SK-N-SH (cell line): ENCODE data around the gene ACAP1. TPM values are rescaled to one million over a fixed set of nuclear protein-coding genes. Genes with fewer than 3 reads are reported as not detected.

ENCODE experiments used
- CTCF ChIA-PET: fragments of 300-600, 350-600 bp; formaldehyde crosslinking; extraction: SDS; loops from one replicate; lab custom pipeline; 2021; lab: Yijun Ruan, JAX
- POLR2A ChIA-PET: fragments of 350-600 bp; sonication (Branson Sonifier 250); formaldehyde crosslinking; extraction: SDS; loops from one replicate; lab custom pipeline; 2020; ENCODE audit warnings: antibody characterized with exemption, inconsistent platforms; lab: Yijun Ruan, JAX
- DNase-seq: peaks from one replicate; pipeline ENCODE4 v3.0.0; 2012
- H2AFZ ChIP-seq: fragments of 200-600 bp; sonication (generic); 2 replicates; pipeline ENCODE4 v1.8.1; 2016; ENCODE audit warnings: antibody characterized with exemption, mild to moderate bottlenecking, low read depth
- H3F3A ChIP-seq: fragments of 200-600 bp; sonication (generic); replicated peaks from 2 replicates; pipeline ENCODE3; 2016; ENCODE audit warnings: antibody characterized with exemption, mild to moderate bottlenecking; ENCODE audit not compliant: insufficient read depth
- H3K27ac ChIP-seq, 2 experiments: fragments of 200-500 bp in 1 of 2; fragments of 200-600 bp in 1 of 2; sonication (Bioruptor generic) in 1 of 2; sonication (generic), shearing (Covaris generic) in 1 of 2; 2 replicates each; pipeline versions ENCODE4 v1.5.1 to v1.6.1; 2014 to 2016; ENCODE audit warnings: low read depth in 2 of 2, inconsistent platforms in 1 of 2, low read length in 1 of 2, mild to moderate bottlenecking in 1 of 2, mixed read lengths in 1 of 2
- H3K27me3 ChIP-seq: fragments of 200-600 bp; sonication (generic), shearing (Covaris generic); 2 replicates; pipeline ENCODE4 v1.6.1; 2016; ENCODE audit warnings: mixed run types; ENCODE audit not compliant: insufficient read depth
- H3K36me3 ChIP-seq, 2 experiments: fragments of 200-500 bp in 1 of 2; fragments of 200-600 bp in 1 of 2; sonication (Bioruptor generic) in 1 of 2; sonication (generic) in 1 of 2; replicated peaks in 1 of 2; 2 replicates each; pipeline versions ENCODE3 to v1.5.1; 2014 to 2016; ENCODE audit warnings: low read length in 1 of 2, mild to moderate bottlenecking in 1 of 2; ENCODE audit not compliant: insufficient read depth in 2 of 2, control insufficient read depth in 1 of 2
- H3K4me1 ChIP-seq, 2 experiments: fragments of 200-500 bp in 1 of 2; fragments of 200-600 bp in 1 of 2; sonication (Bioruptor generic) in 1 of 2; sonication (generic), shearing (Covaris generic) in 1 of 2; 2 replicates each; pipeline versions ENCODE4 v1.5.1 to v1.6.1; 2014 to 2016; ENCODE audit warnings: low read depth in 1 of 2, low read length in 1 of 2, mixed run types in 1 of 2; ENCODE audit not compliant: insufficient read depth in 2 of 2, control insufficient read depth in 1 of 2
- H3K4me2 ChIP-seq: fragments of 200-600 bp; sonication (generic), shearing (Covaris generic); 2 replicates; pipeline ENCODE4 v1.6.1; 2017; ENCODE audit warnings: mixed run types
- H3K4me3 ChIP-seq, 2 experiments: fragments of 200-500 bp in 1 of 2; fragments of 200-600 bp in 1 of 2; sonication (Bioruptor generic) in 1 of 2; sonication (generic), shearing (Covaris generic) in 1 of 2; 2 replicates each; pipeline versions ENCODE4 v1.5.1 to v1.8.1; 2014 to 2016; ENCODE audit warnings: low read depth in 2 of 2, inconsistent platforms in 1 of 2, low read length in 1 of 2, mild to moderate bottlenecking in 1 of 2, mixed read lengths in 1 of 2, moderate library complexity in 1 of 2
- H3K79me2 ChIP-seq: fragments of 200-600 bp; sonication (generic); 2 replicates; pipeline ENCODE4 v1.8.1; 2017; ENCODE audit warnings: mild to moderate bottlenecking; ENCODE audit not compliant: insufficient read depth
- H3K9ac ChIP-seq: fragments of 200-600 bp; sonication (generic); 2 replicates; pipeline ENCODE4 v1.6.1; 2017; ENCODE audit warnings: mixed run types
- H3K9me2 ChIP-seq: fragments of 200-600 bp; sonication (generic); 2 replicates; pipeline ENCODE4 v1.6.1; 2017; ENCODE audit warnings: mixed run types
- H3K9me3 ChIP-seq: fragments of 200-600 bp; sonication (generic); 2 replicates; pipeline ENCODE4 v1.6.1; 2017; ENCODE audit warnings: mixed run types, mild to moderate bottlenecking, moderate library complexity
- H4K20me1 ChIP-seq: fragments of 200-600 bp; sonication (generic); 2 replicates; pipeline ENCODE4 v1.6.1; 2017; ENCODE audit warnings: mild to moderate bottlenecking, mixed run types; ENCODE audit not compliant: insufficient read depth
- CHD2 ChIP-seq: fragments of 150-350 bp; IDR thresholded peaks from 2 replicates; pipeline ENCODE4 v1.6.1; 2018; ENCODE audit warnings: low read length; ENCODE audit not compliant: partially characterized antibody
- EZH2phosphoT487 ChIP-seq: fragments of 200-600 bp; sonication (generic); IDR thresholded peaks from 2 replicates; pipeline ENCODE4 v1.6.1; 2017; ENCODE audit warnings: low read depth, mixed run types, mild to moderate bottlenecking, antibody characterized with exemption, moderate library complexity, borderline replicate concordance
- FOSL2 ChIP-seq: IDR thresholded peaks from 2 replicates; pipeline ENCODE4 v1.4.0; 2012; ENCODE audit warnings: low read depth, mild to moderate bottlenecking, moderate library complexity, borderline replicate concordance
- FOXJ3 ChIP-seq: sonication (generic); formaldehyde crosslinking; IDR thresholded peaks from 2 replicates; pipeline ENCODE4 v1.5.1; 2020; ENCODE audit warnings: mild to moderate bottlenecking, missing genetic modification reagents
- FOXM1 ChIP-seq: IDR thresholded peaks from 2 replicates; pipeline ENCODE4 v1.4.0; 2012; ENCODE audit warnings: low read depth, mild to moderate bottlenecking
- GATA2 ChIP-seq: sonication (generic); formaldehyde crosslinking; IDR thresholded peaks from 2 replicates; pipeline ENCODE4 v1.5.0; 2020; ENCODE audit warnings: mild to moderate bottlenecking, missing genetic modification reagents
- JUND ChIP-seq: IDR thresholded peaks from 2 replicates; pipeline ENCODE4 v1.4.0; 2012
- MXI1 ChIP-seq: IDR thresholded peaks from 2 replicates; pipeline ENCODE4 v1.6.1; 2012; ENCODE audit warnings: mild to moderate bottlenecking, low read depth, low read length, improper control_type of control experiment
- NFIC ChIP-seq: IDR thresholded peaks from 2 replicates; pipeline ENCODE4 v1.4.0; 2012; ENCODE audit warnings: borderline replicate concordance
- NRF1 ChIP-seq: IDR thresholded peaks from 2 replicates; pipeline ENCODE4 v1.6.1; 2012; ENCODE audit warnings: low read depth, mild to moderate bottlenecking, low read length
- RCOR1 ChIP-seq: fragments of 150-350 bp; IDR thresholded peaks from 2 replicates; pipeline ENCODE4 v1.6.1; 2017; ENCODE audit warnings: antibody characterized with exemption, low read length
- RFX5 ChIP-seq: IDR thresholded peaks from 2 replicates; pipeline ENCODE4 v1.6.1; 2012; ENCODE audit warnings: mild to moderate bottlenecking, improper control_type of control experiment, low read length
- SIN3A ChIP-seq: IDR thresholded peaks from 2 replicates; pipeline ENCODE4 v1.6.1; 2012; ENCODE audit warnings: low read depth, mild to moderate bottlenecking, low read length, moderate library complexity, borderline replicate concordance
- SMC3 ChIP-seq: IDR thresholded peaks from 2 replicates; pipeline ENCODE4 v1.6.1; 2012; ENCODE audit warnings: low read depth, low read length, improper control_type of control experiment
- TAF1 ChIP-seq: IDR thresholded peaks from 2 replicates; pipeline ENCODE4 v1.6.1; 2012; ENCODE audit warnings: low read depth, mild to moderate bottlenecking, low read length, moderate library complexity, borderline replicate concordance
- TCF12 ChIP-seq: IDR thresholded peaks from 2 replicates; pipeline ENCODE4 v1.4.0; 2012
- YY1 ChIP-seq: IDR thresholded peaks from 2 replicates; pipeline ENCODE4 v1.4.0; 2012; ENCODE audit warnings: low read depth, mild to moderate bottlenecking
- WGBS: methylation state at CpG from one replicate; pipeline ENCODE4 v1.1.6; 2017; ENCODE audit warnings: low lambda C conversion rate; 5-methylcytosine and 5-hydroxymethylcytosine counted together
- polyA plus RNA-seq, 3 experiments: library from polyadenylated mRNA; depleted of rRNA; stranded (reverse); fragments of >200 nt; gene quantifications; 2 replicates each; pipeline ENCODE4 v1.2.3, GENCODE V29; 2012
- TF ChIP-seq, protein P1 (sequence below): IDR thresholded peaks from 2 replicates; pipeline ENCODE4 v1.4.0; 2012; ENCODE audit warnings: low read depth
- TF ChIP-seq, protein P2 (sequence below): IDR thresholded peaks from 2 replicates; pipeline ENCODE4 v1.4.0; 2012; ENCODE audit warnings: low read depth, borderline replicate concordance
- TF ChIP-seq, protein P3 (sequence below): fragments of 150-350 bp; IDR thresholded peaks from 2 replicates; pipeline ENCODE4 v1.6.1; 2017; ENCODE audit warnings: antibody characterized with exemption, low read length, low read depth, borderline replicate concordance
- TF ChIP-seq, protein P4 (sequence below): IDR thresholded peaks from 2 replicates; pipeline ENCODE4 v1.6.1; 2012; ENCODE audit warnings: mild to moderate bottlenecking, low read depth, low read length, moderate library complexity
- TF ChIP-seq, protein P5 (sequence below): fragments of 200-600 bp; sonication (generic); IDR thresholded peaks from 2 replicates; pipeline ENCODE4 v1.6.1; 2017; ENCODE audit warnings: antibody characterized with exemption, mild to moderate bottlenecking, moderate library complexity
- TF ChIP-seq, protein P6 (sequence below): IDR thresholded peaks from 2 replicates; pipeline ENCODE4; 2012

The ACAP1 gene
- polyA plus RNA-seq, 1 of the 3 experiments (the other 2 are of a cell fraction) = 0.71 TPM

DNA sequence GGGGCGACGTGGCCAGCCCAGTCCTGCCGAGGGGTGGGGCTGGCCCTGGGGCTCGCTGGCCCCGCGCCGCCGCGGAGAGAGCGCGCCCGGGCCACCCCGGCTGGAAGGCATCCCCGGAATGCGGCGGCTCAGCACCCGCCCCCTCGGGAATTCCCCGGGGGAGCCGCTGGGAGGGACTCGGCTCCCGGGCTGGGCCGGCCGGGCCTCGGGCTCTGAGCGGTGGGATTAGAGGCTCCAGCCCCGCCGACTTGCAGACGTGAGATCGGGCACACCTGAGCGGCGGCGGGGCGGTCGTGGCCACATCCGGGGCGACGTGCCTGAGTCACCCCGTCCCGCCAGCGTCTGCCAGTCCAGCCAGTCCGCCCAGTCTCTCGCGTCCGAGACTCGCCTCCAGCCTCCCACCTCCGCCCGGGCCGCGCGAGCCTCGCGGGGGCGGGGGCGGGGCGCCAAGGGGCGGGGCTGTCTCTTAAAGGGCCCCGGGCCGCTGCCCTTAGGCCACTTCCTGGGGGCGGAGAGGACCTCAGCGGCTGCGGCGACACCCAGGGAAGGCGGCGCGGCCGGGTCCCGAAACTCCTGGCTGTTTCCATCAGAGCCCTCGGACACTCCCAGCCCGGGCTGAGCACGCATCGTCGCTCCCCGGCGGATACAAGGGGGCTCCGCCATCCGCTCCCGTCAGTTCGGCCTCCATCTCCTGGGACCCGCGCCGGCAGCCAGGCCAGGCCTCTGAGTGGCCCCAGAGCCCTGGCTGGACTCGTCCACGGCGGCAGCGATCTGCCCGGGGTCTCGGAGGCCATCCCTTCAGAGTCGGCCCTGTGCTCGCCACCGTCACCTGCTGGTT lies 15.6 kb downstream of the ACAP1 start, which contains the start of gene KCTD11:
Gene KCTD11 (plus strand): TSS at position 498 of the 838 bp plus-strand sequence.
- Histone ChIP-seq H3K36me3 (no peaks in the 10 kb centered on the region), H3K9me3 (no peaks in the 10 kb centered on the region), H4K20me1 (no peaks in the 10 kb centered on the region; the same call in 1 of the 2 replicates), H3F3A (peaks cover 16% of the 10 kb centered on the region), H3K4me1 (peaks cover 19 to 48% of the 10 kb centered on the region in 2 experiments; a peak in 2 of 4 replicates), H3K79me2 (peaks cover 38% of the 10 kb centered on the region), H3K9me2 (no peaks in the 10 kb centered on the region), H3K27ac (peak within 1 kb of the TSS; percentile 88 to 99), H3K4me2 (peak within 1 kb of the TSS; percentile 100), H3K9ac (peak within 1 kb of the TSS; percentile 100), H3K27me3 (no peaks in the 10 kb centered on the region), H3K4me3 (peak within 1 kb of the TSS; percentile 69 to 97), H2AFZ (peak within 1 kb of the TSS; percentile 68)
- ChIA-PET POLR2A (interaction anchor here (0.6 to 1.0 kb wide), 3 partner anchors 22 to 850 kb away, joined by 3 to 4 read pairs (median 3); no protein-coding TSS in a partner anchor), CTCF (interaction anchor here (0.5 to 5.2 kb wide), 16 partner anchors 10 to 266 kb away, joined by 3 to 52 read pairs (median 3); partner anchors contain the start of genes ACAP1 and SENP3)
- WGBS = 4% methylated on average over 11 of the region's 91 CpGs
- peak; percentile 89 for DNase-seq
- TF ChIP-seq TAF1 (no peak), SMC3 (no peak), EZH2phosphoT487 (no peak), TCF12 (peak; percentile 11; the same call in 1 of the 2 replicates), GATA2 (no peak), RFX5 (no peak), FOXJ3 (CRISPR knock-in tag) (no peak), NRF1 (0 out of 2 replicates have a peak, but pooled peaks have one; percentile 40), JUND (no peak), NFIC (no peak), RCOR1 (no peak), SIN3A (no peak), FOXM1 (no peak), YY1 (0 out of 2 replicates have a peak, but pooled peaks have one; percentile 20), MXI1 (peak; percentile 17; the same call in 1 of the 2 replicates), CHD2 (no peak), FOSL2 (no peak)
- TF ChIP-seq, protein P1, sequence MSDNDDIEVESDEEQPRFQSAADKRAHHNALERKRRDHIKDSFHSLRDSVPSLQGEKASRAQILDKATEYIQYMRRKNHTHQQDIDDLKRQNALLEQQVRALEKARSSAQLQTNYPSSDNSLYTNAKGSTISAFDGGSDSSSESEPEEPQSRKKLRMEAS = peak; percentile 64; the same call in 1 of the 2 replicates
- TF ChIP-seq, protein P2, sequence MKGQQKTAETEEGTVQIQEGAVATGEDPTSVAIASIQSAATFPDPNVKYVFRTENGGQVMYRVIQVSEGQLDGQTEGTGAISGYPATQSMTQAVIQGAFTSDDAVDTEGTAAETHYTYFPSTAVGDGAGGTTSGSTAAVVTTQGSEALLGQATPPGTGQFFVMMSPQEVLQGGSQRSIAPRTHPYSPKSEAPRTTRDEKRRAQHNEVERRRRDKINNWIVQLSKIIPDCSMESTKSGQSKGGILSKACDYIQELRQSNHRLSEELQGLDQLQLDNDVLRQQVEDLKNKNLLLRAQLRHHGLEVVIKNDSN = 0 out of 2 replicates have a peak, but pooled peaks have one; percentile 2
- TF ChIP-seq, protein P3, sequence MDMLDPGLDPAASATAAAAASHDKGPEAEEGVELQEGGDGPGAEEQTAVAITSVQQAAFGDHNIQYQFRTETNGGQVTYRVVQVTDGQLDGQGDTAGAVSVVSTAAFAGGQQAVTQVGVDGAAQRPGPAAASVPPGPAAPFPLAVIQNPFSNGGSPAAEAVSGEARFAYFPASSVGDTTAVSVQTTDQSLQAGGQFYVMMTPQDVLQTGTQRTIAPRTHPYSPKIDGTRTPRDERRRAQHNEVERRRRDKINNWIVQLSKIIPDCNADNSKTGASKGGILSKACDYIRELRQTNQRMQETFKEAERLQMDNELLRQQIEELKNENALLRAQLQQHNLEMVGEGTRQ = no peak
- TF ChIP-seq, protein P4, sequence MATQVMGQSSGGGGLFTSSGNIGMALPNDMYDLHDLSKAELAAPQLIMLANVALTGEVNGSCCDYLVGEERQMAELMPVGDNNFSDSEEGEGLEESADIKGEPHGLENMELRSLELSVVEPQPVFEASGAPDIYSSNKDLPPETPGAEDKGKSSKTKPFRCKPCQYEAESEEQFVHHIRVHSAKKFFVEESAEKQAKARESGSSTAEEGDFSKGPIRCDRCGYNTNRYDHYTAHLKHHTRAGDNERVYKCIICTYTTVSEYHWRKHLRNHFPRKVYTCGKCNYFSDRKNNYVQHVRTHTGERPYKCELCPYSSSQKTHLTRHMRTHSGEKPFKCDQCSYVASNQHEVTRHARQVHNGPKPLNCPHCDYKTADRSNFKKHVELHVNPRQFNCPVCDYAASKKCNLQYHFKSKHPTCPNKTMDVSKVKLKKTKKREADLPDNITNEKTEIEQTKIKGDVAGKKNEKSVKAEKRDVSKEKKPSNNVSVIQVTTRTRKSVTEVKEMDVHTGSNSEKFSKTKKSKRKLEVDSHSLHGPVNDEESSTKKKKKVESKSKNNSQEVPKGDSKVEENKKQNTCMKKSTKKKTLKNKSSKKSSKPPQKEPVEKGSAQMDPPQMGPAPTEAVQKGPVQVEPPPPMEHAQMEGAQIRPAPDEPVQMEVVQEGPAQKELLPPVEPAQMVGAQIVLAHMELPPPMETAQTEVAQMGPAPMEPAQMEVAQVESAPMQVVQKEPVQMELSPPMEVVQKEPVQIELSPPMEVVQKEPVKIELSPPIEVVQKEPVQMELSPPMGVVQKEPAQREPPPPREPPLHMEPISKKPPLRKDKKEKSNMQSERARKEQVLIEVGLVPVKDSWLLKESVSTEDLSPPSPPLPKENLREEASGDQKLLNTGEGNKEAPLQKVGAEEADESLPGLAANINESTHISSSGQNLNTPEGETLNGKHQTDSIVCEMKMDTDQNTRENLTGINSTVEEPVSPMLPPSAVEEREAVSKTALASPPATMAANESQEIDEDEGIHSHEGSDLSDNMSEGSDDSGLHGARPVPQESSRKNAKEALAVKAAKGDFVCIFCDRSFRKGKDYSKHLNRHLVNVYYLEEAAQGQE = no peak
- TF ChIP-seq, protein P5, sequence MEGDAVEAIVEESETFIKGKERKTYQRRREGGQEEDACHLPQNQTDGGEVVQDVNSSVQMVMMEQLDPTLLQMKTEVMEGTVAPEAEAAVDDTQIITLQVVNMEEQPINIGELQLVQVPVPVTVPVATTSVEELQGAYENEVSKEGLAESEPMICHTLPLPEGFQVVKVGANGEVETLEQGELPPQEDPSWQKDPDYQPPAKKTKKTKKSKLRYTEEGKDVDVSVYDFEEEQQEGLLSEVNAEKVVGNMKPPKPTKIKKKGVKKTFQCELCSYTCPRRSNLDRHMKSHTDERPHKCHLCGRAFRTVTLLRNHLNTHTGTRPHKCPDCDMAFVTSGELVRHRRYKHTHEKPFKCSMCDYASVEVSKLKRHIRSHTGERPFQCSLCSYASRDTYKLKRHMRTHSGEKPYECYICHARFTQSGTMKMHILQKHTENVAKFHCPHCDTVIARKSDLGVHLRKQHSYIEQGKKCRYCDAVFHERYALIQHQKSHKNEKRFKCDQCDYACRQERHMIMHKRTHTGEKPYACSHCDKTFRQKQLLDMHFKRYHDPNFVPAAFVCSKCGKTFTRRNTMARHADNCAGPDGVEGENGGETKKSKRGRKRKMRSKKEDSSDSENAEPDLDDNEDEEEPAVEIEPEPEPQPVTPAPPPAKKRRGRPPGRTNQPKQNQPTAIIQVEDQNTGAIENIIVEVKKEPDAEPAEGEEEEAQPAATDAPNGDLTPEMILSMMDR = no peak
- TF ChIP-seq, protein P6, sequence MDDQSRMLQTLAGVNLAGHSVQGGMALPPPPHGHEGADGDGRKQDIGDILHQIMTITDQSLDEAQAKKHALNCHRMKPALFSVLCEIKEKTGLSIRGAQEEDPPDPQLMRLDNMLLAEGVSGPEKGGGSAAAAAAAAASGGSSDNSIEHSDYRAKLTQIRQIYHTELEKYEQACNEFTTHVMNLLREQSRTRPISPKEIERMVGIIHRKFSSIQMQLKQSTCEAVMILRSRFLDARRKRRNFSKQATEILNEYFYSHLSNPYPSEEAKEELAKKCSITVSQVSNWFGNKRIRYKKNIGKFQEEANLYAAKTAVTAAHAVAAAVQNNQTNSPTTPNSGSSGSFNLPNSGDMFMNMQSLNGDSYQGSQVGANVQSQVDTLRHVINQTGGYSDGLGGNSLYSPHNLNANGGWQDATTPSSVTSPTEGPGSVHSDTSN = no peak; the same call in 1 of the 2 replicates
